ENCODE data around the gene ANTKMT.

The ANTKMT gene

GRCh38 chr16:761625-762513 is 40.9 kb downstream of the ANTKMT start:
- H3K4me2 ChIP-seq (ENCODE audit: low read length) = no peak overlapping the region
- no peaks in the 10 kb centered on the region for H3K9me3 ChIP-seq (ENCODE audit: insufficient read depth, low read length)

GRCh38 chr16:762595-763268 is 41.8 kb downstream of the ANTKMT start:
- Histone ChIP-seq H3K9me3 (ENCODE audit: insufficient read depth, low read length) (no peaks in the 10 kb centered on the region), H4K20me1 (ENCODE audit: insufficient read depth, low read length) (no peaks in the 10 kb centered on the region), H3K4me3 (ENCODE audit: low read length) (no peak overlapping the region), H3K9ac (ENCODE audit: low read length) (no peak overlapping the region), H3K36me3 (replicated peaks; ENCODE audit: low read depth, low read length) (no peaks in the 10 kb centered on the region), H3K27ac (ENCODE audit: low read length) (no peak overlapping the region), H3K79me2 (ENCODE audit: low read length) (no peaks in the 10 kb centered on the region), H3K4me2 (ENCODE audit: low read length) (no peak overlapping the region), H3K27me3 (ENCODE audit: low read depth, low read length) (no peaks in the 10 kb centered on the region), H3K4me1 (ENCODE audit: low read length) (no peaks in the 10 kb centered on the region), H2AFZ (ENCODE audit: low read depth, low read length) (no peak overlapping the region)
- TF ChIP-seq CTCF (IDR thresholded peaks at IDR 0.05; ENCODE audit: low read depth, low read length) = no peak
- TF ChIP-seq EZH2phosphoT487 (IDR thresholded peaks at IDR 0.05; ENCODE audit: low read depth) = no peak

More at GRCh38 chr16:761625-762513, 40.9 kb downstream of the ANTKMT start:
- no peaks in the 10 kb centered on the region for H3K27me3 ChIP-seq (ENCODE audit: low read depth, low read length)
- no peak overlapping the region for H3K4me3 ChIP-seq (ENCODE audit: low read length)
- H3K4me1 ChIP-seq (ENCODE audit: low read length) = no peaks in the 10 kb centered on the region
- no peak overlapping the region for H3K9ac ChIP-seq (ENCODE audit: low read length)
- no peak overlapping the region for H2AFZ ChIP-seq (ENCODE audit: low read depth, low read length)
- no peaks in the 10 kb centered on the region for H3K79me2 ChIP-seq (ENCODE audit: low read length)
- no peak overlapping the region for H3K27ac ChIP-seq (ENCODE audit: low read length)
- TF ChIP-seq CTCF (IDR thresholded peaks at IDR 0.05; ENCODE audit: low read depth, low read length) (no peak), EZH2phosphoT487 (IDR thresholded peaks at IDR 0.05; ENCODE audit: low read depth) (no peak)
- H3K36me3 ChIP-seq (replicated peaks; ENCODE audit: low read depth, low read length) = no peaks in the 10 kb centered on the region
- no peaks in the 10 kb centered on the region for H4K20me1 ChIP-seq (ENCODE audit: insufficient read depth, low read length)

GRCh38 chr16:763369-764183 is 42.6 kb downstream of the ANTKMT start:
- no peaks in the 10 kb centered on the region for H3K79me2 ChIP-seq (ENCODE audit: low read length)
- no peak overlapping the region for H3K27ac ChIP-seq (ENCODE audit: low read length)
- H3K9me3 ChIP-seq (ENCODE audit: insufficient read depth, low read length) = no peaks in the 10 kb centered on the region
- H3K9ac ChIP-seq (ENCODE audit: low read length) = no peak overlapping the region
- no peaks in the 10 kb centered on the region for H3K27me3 ChIP-seq (ENCODE audit: low read depth, low read length)
- no peaks in the 10 kb centered on the region for H3K4me1 ChIP-seq (ENCODE audit: low read length)
- no peak for TF ChIP-seq CTCF (IDR thresholded peaks at IDR 0.05; ENCODE audit: low read depth, low read length)
- TF ChIP-seq EZH2phosphoT487 (IDR thresholded peaks at IDR 0.05; ENCODE audit: low read depth) = no peak
- no peak overlapping the region for H3K4me2 ChIP-seq (ENCODE audit: low read length)
- no peaks in the 10 kb centered on the region for H3K36me3 ChIP-seq (replicated peaks; ENCODE audit: low read depth, low read length)
- H2AFZ ChIP-seq (ENCODE audit: low read depth, low read length) = no peak overlapping the region
- no peak overlapping the region for H3K4me3 ChIP-seq (ENCODE audit: low read length)
- no peaks in the 10 kb centered on the region for H4K20me1 ChIP-seq (ENCODE audit: insufficient read depth, low read length)

Data from OCI-LY3 (cell line).